CD14-positive monocyte (primary cell): ENCODE data around the gene TTC7B. TPM values are rescaled to one million over a fixed set of nuclear protein-coding genes. Genes with fewer than 3 reads are reported as not detected.

Experiments used
- DNase-seq, 3 donors: peaks; one replicate each; pipeline ENCODE4 v3.0.0-alpha.2; 2011 to 2022
- H2AFZ ChIP-seq: 2 replicates; pipeline ENCODE4 v1.6.0; 2012; ENCODE audit warnings: mild to moderate bottlenecking, low read depth, low read length, inconsistent platforms; ENCODE audit not compliant: insufficient read depth, poor library complexity, severe bottlenecking
- H3K27ac ChIP-seq, 2 donors: 1 replicate in 1 of 2; 2 replicates in 1 of 2; pipeline ENCODE4 v1.5.1; 2012 to 2013; ENCODE audit warnings: low read length in 2 of 2, control low read depth in 1 of 2, inconsistent platforms in 1 of 2, low read depth in 1 of 2, mild to moderate bottlenecking in 1 of 2
- H3K27me3 ChIP-seq, 2 donors: one replicate each; pipeline versions ENCODE4 v1.6.0 to v1.6.1; 2011 to 2013; ENCODE audit warnings: low read length in 2 of 2; ENCODE audit not compliant: control insufficient read depth in 2 of 2, insufficient read depth in 2 of 2
- H3K36me3 ChIP-seq, 2 donors: replicated peaks in 1 of 2; 1 replicate in 1 of 2; 2 replicates in 1 of 2; pipeline versions ENCODE4 v1.5.1 to v1.6.1; 2012 to 2013; ENCODE audit warnings: low read length in 2 of 2, control low read depth in 1 of 2, inconsistent platforms in 1 of 2, mild to moderate bottlenecking in 1 of 2; ENCODE audit not compliant: insufficient read depth in 2 of 2, control insufficient read depth in 1 of 2
- H3K4me1 ChIP-seq, 2 donors: 1 replicate in 1 of 2; 2 replicates in 1 of 2; pipeline versions ENCODE4 v1.5.1 to v1.6.1; 2012 to 2013; ENCODE audit warnings: low read length in 2 of 2, control low read depth in 1 of 2, inconsistent platforms in 1 of 2, mild to moderate bottlenecking in 1 of 2, moderate library complexity in 1 of 2; ENCODE audit not compliant: insufficient read depth in 2 of 2, control insufficient read depth in 1 of 2
- H3K4me2 ChIP-seq: replicated peaks from 2 replicates; pipeline ENCODE3; 2012; ENCODE audit warnings: low read length, moderate library complexity, mild to moderate bottlenecking; ENCODE audit not compliant: poor library complexity, severe bottlenecking; ENCODE audit errors: extremely low read depth
- H3K4me3 ChIP-seq, 3 experiments: fragments of 200-600 bp in 1 of 3; sonication (generic) in 1 of 3; replicated peaks in 1 of 3; 1 replicate in 2 of 3; 2 replicates in 1 of 3; pipeline ENCODE4 v1.5.1; 2011 to 2013; ENCODE audit warnings: low read length in 3 of 3, mild to moderate bottlenecking in 3 of 3, control low read depth in 2 of 3, low read depth in 2 of 3, inconsistent platforms in 1 of 3, moderate library complexity in 1 of 3
- H3K79me2 ChIP-seq: 2 replicates; pipeline ENCODE4 v1.6.0; 2012; ENCODE audit warnings: mild to moderate bottlenecking, control low read depth, inconsistent platforms, low read length, moderate library complexity; ENCODE audit not compliant: insufficient read depth
- H3K9ac ChIP-seq: 2 replicates; pipeline ENCODE4 v1.6.0; 2017; ENCODE audit warnings: low read length, mild to moderate bottlenecking; ENCODE audit not compliant: insufficient read depth, poor library complexity, severe bottlenecking
- H3K9me3 ChIP-seq, 2 donors: replicated peaks in 1 of 2; 1 replicate in 1 of 2; 2 replicates in 1 of 2; pipeline versions ENCODE4 v1.5.1 to v1.6.1; 2012 to 2013; ENCODE audit warnings: low read length in 2 of 2, control low read depth in 1 of 2; ENCODE audit not compliant: control insufficient read depth in 1 of 2, insufficient read depth in 1 of 2
- H4K20me1 ChIP-seq: 2 replicates; pipeline ENCODE4 v1.6.0; 2012; ENCODE audit warnings: mild to moderate bottlenecking, low read length, control low read depth, moderate library complexity; ENCODE audit not compliant: insufficient read depth
- H3K27ac Mint-ChIP-seq, 7 donors: one replicate each; pipeline ENCODE4 v1.8.0; 2020; ENCODE audit warnings: mild to moderate bottlenecking in 7 of 7, mixed read lengths in 7 of 7, moderate library complexity in 6 of 7, inconsistent platforms in 2 of 7
- H3K27me3 Mint-ChIP-seq, 3 donors: one replicate each; pipeline ENCODE4 v1.8.0; 2021 to 2022; ENCODE audit warnings: low read depth in 3 of 3, mild to moderate bottlenecking in 3 of 3, mixed read lengths in 3 of 3, moderate library complexity in 3 of 3, inconsistent platforms in 1 of 3
- H3K36me3 Mint-ChIP-seq, 2 donors: one replicate each; pipeline ENCODE4 v1.8.0; 2020; ENCODE audit warnings: mixed read lengths in 2 of 2, inconsistent platforms in 1 of 2, mild to moderate bottlenecking in 1 of 2
- H3K4me1 Mint-ChIP-seq: one replicate; pipeline ENCODE4 v1.8.0; 2020; ENCODE audit warnings: mild to moderate bottlenecking, mixed read lengths
- H3K4me3 Mint-ChIP-seq, 2 donors: one replicate each; pipeline ENCODE4 v1.8.0; 2020; ENCODE audit warnings: mild to moderate bottlenecking in 2 of 2, mixed read lengths in 2 of 2, moderate library complexity in 1 of 2
- H3K9me3 Mint-ChIP-seq, 7 donors: one replicate each; pipeline ENCODE4 v1.8.0; 2020 to 2022; ENCODE audit warnings: mixed read lengths in 7 of 7, mild to moderate bottlenecking in 6 of 7, moderate library complexity in 6 of 7, inconsistent platforms in 2 of 7
- CTCF ChIP-seq: fragments of 200-600 bp; IDR thresholded peaks from one replicate; pipeline ENCODE4 v1.8.0; 2022; ENCODE audit warnings: antibody characterized with exemption, mild to moderate bottlenecking
- WGBS: methylation state at CpG from one replicate; pipeline ENCODE4 v1.1.5; 2013; ENCODE audit warnings: missing lambda C conversion rate; ENCODE audit not compliant: insufficient coverage; 5-methylcytosine and 5-hydroxymethylcytosine counted together
- intact Hi-C, 2 donors: fragments of 100-400 bp; cut with micrococcal nuclease; formaldehyde crosslinking; loops; one replicate each; pipeline versions ENCODE4 v1.15.0 to v1.15.1; 2023
- polyA plus RNA-seq, 3 donors: library from polyadenylated mRNA; depleted of rRNA in 1 of 3; unstranded in 2 of 3; stranded (reverse) in 1 of 3; fragments of 300-500 nt in 2 of 3; fragments of >200 nt in 1 of 3; fragmentation: Illumina TruSeq in 2 of 3; gene quantifications; 1 replicate in 2 of 3; 2 replicates in 1 of 3; pipeline ENCODE4 v1.2.3, GENCODE V29; 2012 to 2021

The TTC7B gene
- polyA plus RNA-seq, 3 donors = 0.87 to 2.6 (median 1.2) TPM

DNA sequence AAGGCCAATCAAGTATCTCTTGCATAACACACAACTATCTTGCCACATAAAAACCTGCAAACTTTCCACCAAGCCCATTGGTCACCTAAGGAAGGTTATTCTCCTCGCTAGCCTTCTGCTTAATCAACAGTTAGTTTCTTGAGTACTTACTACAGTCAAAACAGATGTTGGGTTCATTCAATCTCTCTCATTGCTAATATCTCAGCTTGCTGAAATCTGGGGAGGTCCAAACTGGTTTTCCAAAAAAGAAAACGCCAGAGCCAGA lies 74.6 kb downstream of the TTC7B start:
- Histone ChIP-seq H3K9me3 (no peaks in the 10 kb centered on the region), H4K20me1 (no peaks in the 10 kb centered on the region), H3K4me3 (no peak overlapping the region), H3K4me1 (no peaks in the 10 kb centered on the region), H3K79me2 (no peaks in the 10 kb centered on the region), H3K4me2 (no peak overlapping the region), H3K27me3 (no peaks in the 10 kb centered on the region), H3K36me3 (no peaks in the 10 kb centered on the region), H2AFZ (no peak overlapping the region), H3K9ac (no peak overlapping the region), H3K27ac (no peak overlapping the region)
- peaks cover 0 to 2% (median 0%) of the 10 kb centered on the region in 3 donors for H3K27me3 Mint-ChIP-seq
- H3K27ac Mint-ChIP-seq = no peak overlapping the region
- WGBS = 100% methylated on average over 1 of the region's 2 CpGs
- intact Hi-C loops = no loop called here
- no peaks in the 10 kb centered on the region for H3K36me3 Mint-ChIP-seq
- no peaks in the 10 kb centered on the region for H3K4me1 Mint-ChIP-seq
- no peak for DNase-seq
- no peaks in the 10 kb centered on the region for H3K9me3 Mint-ChIP-seq
- no peak for TF ChIP-seq CTCF
- H3K4me3 Mint-ChIP-seq = no peak overlapping the region

DNA sequence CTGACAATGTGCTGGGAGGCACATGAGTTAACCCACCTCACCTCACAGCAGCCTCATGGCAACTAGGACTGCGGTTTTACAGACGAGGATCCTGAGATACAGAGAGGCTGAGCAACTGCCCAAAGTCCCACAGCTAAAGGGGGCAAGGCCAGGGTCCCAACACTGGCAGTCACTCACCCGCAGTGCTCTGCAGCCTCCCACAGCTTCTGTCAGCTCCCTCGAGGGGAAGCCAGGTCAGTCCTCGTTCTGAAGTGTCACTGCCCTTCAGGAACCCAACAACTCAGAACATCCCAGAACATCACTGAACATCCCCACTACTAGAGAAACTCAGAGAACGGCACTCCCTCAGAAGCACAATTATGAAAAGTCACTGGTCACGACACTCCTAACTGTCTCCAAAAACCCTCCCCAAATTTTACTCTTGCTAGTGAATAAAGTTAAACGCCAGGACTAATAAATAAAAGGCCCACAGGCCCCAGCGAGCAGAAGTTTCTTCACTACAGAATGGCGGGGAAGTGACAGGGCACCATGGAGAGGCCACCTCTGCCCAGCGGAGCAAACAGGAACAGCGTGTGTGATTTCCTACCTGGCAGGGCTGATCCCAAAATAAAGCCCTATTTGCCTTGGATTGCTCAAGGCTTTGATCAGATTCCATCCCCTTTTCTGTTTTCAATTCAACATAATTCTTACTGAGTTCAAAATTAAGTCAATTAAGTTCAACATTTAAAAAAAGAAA lies 75.1 kb downstream of the TTC7B start:
- H3K4me1 Mint-ChIP-seq = no peaks in the 10 kb centered on the region
- Histone ChIP-seq H2AFZ (no peak overlapping the region), H4K20me1 (no peaks in the 10 kb centered on the region), H3K79me2 (no peaks in the 10 kb centered on the region), H3K4me2 (no peak overlapping the region), H3K4me1 (no peaks in the 10 kb centered on the region), H3K27me3 (no peaks in the 10 kb centered on the region), H3K9ac (no peak overlapping the region), H3K9me3 (no peaks in the 10 kb centered on the region), H3K27ac (no peak overlapping the region), H3K36me3 (no peaks in the 10 kb centered on the region), H3K4me3 (no peak overlapping the region)
- no peaks in the 10 kb centered on the region for H3K36me3 Mint-ChIP-seq
- H3K27ac Mint-ChIP-seq = no peak overlapping the region
- no peak for DNase-seq
- no peak for TF ChIP-seq CTCF
- WGBS = 89% methylated on average over 9 of the region's 12 CpGs
- H3K4me3 Mint-ChIP-seq = no peak overlapping the region
- no peaks in the 10 kb centered on the region for H3K9me3 Mint-ChIP-seq
- peaks cover 0 to 2% (median 0%) of the 10 kb centered on the region in 3 donors for H3K27me3 Mint-ChIP-seq
- intact Hi-C loops = no loop called here
